Activated naive CD4-positive, alpha-beta T cell treated with anti-CD3 and anti-CD28 coated beads for 36 hours (primary cell): ENCODE results near the gene DIRAS1. TPM values are rescaled to one million over a fixed set of nuclear protein-coding genes. Genes with fewer than 3 reads are reported as not detected.

Experiments used
- CTCF ChIA-PET: fragments of 350-600 bp; sonication (Branson Sonifier 250); formaldehyde crosslinking; loops from one replicate; lab custom pipeline; 2021; ENCODE audit warnings: antibody characterized with exemption; lab: Charles Lee
- DNase-seq: peaks from one replicate; pipeline ENCODE4 v3.0.0-alpha.2; 2020
- H3K27ac Mint-ChIP-seq: one replicate; pipeline ENCODE4 v1.8.0; 2021; ENCODE audit warnings: mild to moderate bottlenecking, mixed read lengths
- H3K27me3 Mint-ChIP-seq: one replicate; pipeline ENCODE4 v1.8.0; 2021; ENCODE audit warnings: low read depth, mixed read lengths
- H3K36me3 Mint-ChIP-seq: one replicate; pipeline ENCODE4 v1.8.0; 2021; ENCODE audit warnings: low read depth, mixed read lengths
- H3K4me1 Mint-ChIP-seq: one replicate; pipeline ENCODE4 v1.8.0; 2021; ENCODE audit warnings: low read depth, mixed read lengths
- H3K4me3 Mint-ChIP-seq: one replicate; pipeline ENCODE4 v1.8.0; 2021; ENCODE audit warnings: mild to moderate bottlenecking, moderate library complexity, mixed read lengths
- H3K9me3 Mint-ChIP-seq: one replicate; pipeline ENCODE4 v1.8.0; 2021; ENCODE audit warnings: mixed read lengths
- intact Hi-C: fragments of 100-400 bp; cut with micrococcal nuclease; formaldehyde crosslinking; loops from one replicate; pipeline ENCODE4 v1.15.1; 2023
- total RNA-seq, 2 experiments: library from RNA; stranded (reverse); gene quantifications; one replicate each; pipeline ENCODE4 v1.2.3, GENCODE V29; 2021

Gene DIRAS1
- total RNA-seq, 2 experiments from 2014 or later, result 0.07 to 0.24 TPM

DNA sequence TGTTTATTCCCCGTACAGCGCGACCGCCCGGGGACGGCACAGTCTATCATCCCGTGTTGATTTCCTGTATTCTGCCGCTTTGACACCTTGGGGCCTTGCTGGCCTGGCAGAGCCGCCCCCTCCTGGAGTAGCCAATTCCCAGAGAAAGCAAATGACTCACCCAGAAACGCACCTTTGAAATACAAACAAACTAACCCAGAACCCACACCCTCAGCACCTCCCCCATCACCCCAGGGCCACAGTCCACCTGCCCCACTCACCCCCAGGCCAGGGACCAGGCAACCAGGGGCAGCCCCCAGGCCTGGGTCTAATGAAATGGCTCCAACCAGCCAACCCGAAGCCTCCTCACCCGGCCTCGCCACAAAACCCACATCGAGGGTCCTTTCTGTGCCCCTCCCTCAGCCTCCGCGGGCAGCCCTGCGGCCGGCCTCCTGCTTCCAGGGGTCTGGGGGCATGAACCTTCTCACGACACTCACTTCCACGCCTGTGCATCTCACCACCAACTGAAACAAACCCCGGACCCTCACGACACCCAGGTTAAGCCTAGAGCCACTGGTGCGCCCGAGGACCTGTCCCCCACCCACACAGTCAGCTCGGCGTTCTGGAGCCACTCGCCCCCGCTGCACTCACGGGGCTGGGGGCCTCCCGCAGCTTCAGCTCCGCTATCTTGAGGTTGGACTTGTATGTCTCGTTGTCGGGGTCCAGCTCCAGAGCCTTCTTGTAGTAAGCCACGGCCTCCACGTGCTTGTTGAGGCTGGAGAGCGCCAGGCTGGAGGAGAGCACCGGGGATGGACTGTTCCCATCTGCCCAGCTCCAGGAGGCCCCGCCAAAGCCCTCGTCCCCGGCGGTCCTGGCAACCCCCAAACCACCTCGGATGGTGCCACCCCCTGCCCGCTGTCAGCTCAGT is 41.0 kb upstream of the DIRAS1 start:
- Mint-ChIP-seq H3K4me1 (no peaks in the 10 kb centered on the region), H3K27me3 (no peaks in the 10 kb centered on the region)
- CTCF ChIA-PET, result no interaction called here

DNA sequence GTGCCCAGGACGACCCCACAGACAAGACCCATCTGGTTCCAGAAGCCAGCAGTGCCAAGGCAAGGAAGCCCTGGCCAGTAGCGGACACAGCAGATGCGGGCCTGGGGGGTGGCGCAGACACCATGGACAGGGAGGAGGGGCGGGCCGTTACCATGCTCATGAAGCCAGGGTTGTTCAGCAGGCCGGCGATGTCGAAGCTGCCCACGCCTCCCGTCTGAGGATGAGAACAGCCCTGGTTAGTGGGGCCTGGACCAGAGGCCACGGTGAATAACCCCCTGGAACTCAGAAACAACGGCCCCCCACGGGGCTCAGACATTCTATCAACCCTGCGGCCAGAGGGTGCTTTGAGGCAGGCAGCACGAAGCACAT is 40.1 kb upstream of the DIRAS1 start:
- Mint-ChIP-seq H3K27me3 (no peaks in the 10 kb centered on the region), H3K4me3 (no peak overlapping the region), H3K4me1 (no peaks in the 10 kb centered on the region), H3K9me3 (no peaks in the 10 kb centered on the region), H3K27ac (no peak overlapping the region), H3K36me3 (peaks cover 19% of the 10 kb centered on the region)
- no peak for DNase-seq
- intact Hi-C loops, result no loop called here
- CTCF ChIA-PET, result no interaction called here

More for the DNA sequence above, 41.0 kb upstream of the DIRAS1 start:
- Mint-ChIP-seq H3K27ac (no peak overlapping the region), H3K9me3 (no peaks in the 10 kb centered on the region), H3K36me3 (peaks cover 20% of the 10 kb centered on the region), H3K4me3 (no peak overlapping the region)
- DNase-seq, result no peak
- intact Hi-C loops, result no loop called here

- no peak for DNase-seq
- Mint-ChIP-seq H3K27me3 (no peaks in the 10 kb centered on the region), H3K4me3 (no peak overlapping the region), H3K27ac (no peak overlapping the region), H3K4me1 (no peaks in the 10 kb centered on the region), H3K36me3 (peaks cover 19% of the 10 kb centered on the region), H3K9me3 (no peaks in the 10 kb centered on the region)
- CTCF ChIA-PET, result interaction anchor here (0.5 kb wide), 1 partner anchor 10 kb away, joined by 3 read pairs; no protein-coding TSS in a partner anchor
- intact Hi-C loops, result no loop called here
Observed at GRCh38 chr19:2759965-2760364, 38.8 kb upstream of the DIRAS1 start.

- no peak for DNase-seq
Observed at GRCh38 chr19:2759362-2759761, 38.2 kb upstream of the DIRAS1 start.

DNA sequence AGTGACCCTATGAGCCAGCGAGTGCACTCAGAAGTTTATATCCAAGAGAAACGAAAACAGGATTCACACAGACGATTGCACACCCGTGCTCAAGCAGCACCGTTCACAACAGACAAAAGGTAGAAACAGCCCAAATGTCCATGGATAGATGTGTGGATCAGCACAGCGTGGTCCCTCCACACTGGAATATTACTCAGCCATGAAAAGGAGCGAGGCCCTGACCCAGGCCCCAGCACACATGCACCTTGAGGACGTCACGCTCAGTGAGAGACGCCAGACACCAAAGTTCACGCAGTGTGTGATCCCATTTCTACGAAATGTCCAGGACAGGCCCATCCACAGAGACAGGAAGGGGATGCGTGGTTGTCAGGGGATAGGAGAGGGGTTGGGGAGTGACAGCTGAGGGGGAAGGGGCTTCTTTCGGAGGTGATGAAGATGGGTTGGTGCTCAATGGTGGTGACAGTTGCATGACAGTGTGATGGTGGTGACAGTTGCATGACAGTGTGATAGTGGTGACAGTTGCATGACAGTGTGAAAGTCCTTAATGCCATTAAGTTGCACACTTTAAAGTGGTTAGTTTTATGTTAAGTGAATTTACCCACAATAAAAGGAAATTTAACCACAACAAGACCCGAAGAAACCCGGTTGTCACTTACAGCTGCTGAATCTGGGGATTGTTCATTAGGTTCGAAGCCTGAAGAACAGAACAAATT is 37.6 kb upstream of the DIRAS1 start:
- H3K36me3 Mint-ChIP-seq, result peaks cover 19% of the 10 kb centered on the region
- H3K27ac Mint-ChIP-seq, result no peak overlapping the region
- H3K4me3 Mint-ChIP-seq, result no peak overlapping the region
- H3K9me3 Mint-ChIP-seq, result no peaks in the 10 kb centered on the region
- CTCF ChIA-PET, result interaction anchor here (0.7 kb wide), 1 partner anchor 61 kb away, joined by 3 read pairs; the partner anchor contains the start of gene ZNF554
- DNase-seq, result no peak
- H3K4me1 Mint-ChIP-seq, result no peaks in the 10 kb centered on the region
- no peaks in the 10 kb centered on the region for H3K27me3 Mint-ChIP-seq
- intact Hi-C loops, result no loop called here

More at GRCh38 chr19:2759362-2759761, 38.2 kb upstream of the DIRAS1 start:
- Mint-ChIP-seq H3K27me3 (no peaks in the 10 kb centered on the region), H3K36me3 (peaks cover 19% of the 10 kb centered on the region), H3K4me1 (no peaks in the 10 kb centered on the region), H3K4me3 (no peak overlapping the region), H3K27ac (no peak overlapping the region), H3K9me3 (no peaks in the 10 kb centered on the region)
- intact Hi-C loops, result no loop called here
- CTCF ChIA-PET, result interaction anchor here (0.7 kb wide), 1 partner anchor 60 kb away, joined by 3 read pairs; the partner anchor contains the start of gene ZNF554

- CTCF ChIA-PET, result no interaction called here
- H3K27me3 Mint-ChIP-seq, result no peaks in the 10 kb centered on the region
Observed at GRCh38 chr19:2756921-2757881, 36.0 kb upstream of the DIRAS1 start.

DNA sequence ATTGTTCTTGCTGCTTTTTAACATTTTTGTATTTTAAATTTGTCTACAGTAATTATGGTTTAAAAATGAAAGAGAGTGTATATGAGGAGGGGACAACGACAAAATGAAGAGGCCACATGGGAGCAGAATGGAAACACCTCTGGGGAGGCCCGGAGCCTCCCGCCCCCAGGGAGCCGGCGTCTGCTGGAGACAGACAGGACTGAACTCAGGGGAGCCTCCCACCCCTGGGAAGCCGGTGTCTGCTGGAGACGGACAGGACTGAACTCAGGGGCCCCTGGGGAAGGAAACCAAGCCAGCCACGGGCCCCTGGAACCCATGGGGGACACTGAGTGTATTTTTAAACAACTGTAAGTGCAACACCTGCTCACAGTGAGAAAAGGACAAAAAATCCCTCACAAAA is 35.3 kb upstream of the DIRAS1 start:
- DNase-seq, result no peak
- Mint-ChIP-seq H3K27me3 (no peaks in the 10 kb centered on the region), H3K9me3 (no peaks in the 10 kb centered on the region), H3K36me3 (peaks cover 14% of the 10 kb centered on the region), H3K27ac (no peak overlapping the region), H3K4me1 (no peaks in the 10 kb centered on the region), H3K4me3 (no peak overlapping the region)
- intact Hi-C loops, result no loop called here
- CTCF ChIA-PET, result no interaction called here

More at GRCh38 chr19:2756921-2757881, 36.0 kb upstream of the DIRAS1 start:
- H3K9me3 Mint-ChIP-seq, result no peaks in the 10 kb centered on the region
- no peak for DNase-seq
- intact Hi-C loops, result no loop called here
- H3K4me1 Mint-ChIP-seq, result no peaks in the 10 kb centered on the region
- H3K4me3 Mint-ChIP-seq, result no peak overlapping the region
- peaks cover 15% of the 10 kb centered on the region for H3K36me3 Mint-ChIP-seq
- H3K27ac Mint-ChIP-seq, result no peak overlapping the region

- intact Hi-C loops, result no loop called here
- CTCF ChIA-PET, result no interaction called here
- no peaks in the 10 kb centered on the region for H3K4me1 Mint-ChIP-seq
- no peaks in the 10 kb centered on the region for H3K27me3 Mint-ChIP-seq
- peaks cover 14% of the 10 kb centered on the region for H3K36me3 Mint-ChIP-seq
- no peak overlapping the region for H3K27ac Mint-ChIP-seq
- H3K4me3 Mint-ChIP-seq, result no peak overlapping the region
- DNase-seq, result no peak
- H3K9me3 Mint-ChIP-seq, result no peaks in the 10 kb centered on the region
Observed at GRCh38 chr19:2755811-2756210, 34.6 kb upstream of the DIRAS1 start.

DNA sequence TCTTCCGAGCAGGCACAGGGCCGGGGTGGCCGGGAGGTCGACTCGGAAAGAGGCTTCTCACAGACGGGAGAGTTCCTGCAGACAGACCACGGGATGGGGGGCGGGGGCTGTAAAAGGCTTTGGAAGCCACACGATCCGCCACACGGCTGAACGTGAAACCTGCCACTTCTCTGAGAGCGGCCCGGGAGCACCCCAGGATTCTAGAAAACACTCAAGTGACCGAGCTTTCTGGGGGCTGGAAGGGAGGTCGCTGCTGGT is 34.2 kb upstream of the DIRAS1 start:
- CTCF ChIA-PET, result no interaction called here

GRCh38 chr19:2754659-2755447 is 33.7 kb upstream of the DIRAS1 start:
- Mint-ChIP-seq H3K9me3 (no peaks in the 10 kb centered on the region), H3K27ac (no peak overlapping the region), H3K4me1 (no peaks in the 10 kb centered on the region), H3K4me3 (no peak overlapping the region), H3K36me3 (peaks cover 11% of the 10 kb centered on the region), H3K27me3 (no peaks in the 10 kb centered on the region)
- intact Hi-C loops, result no loop called here
- no peak for DNase-seq
- CTCF ChIA-PET, result no interaction called here

More for the DNA sequence above, 34.2 kb upstream of the DIRAS1 start:
- Mint-ChIP-seq H3K4me1 (no peaks in the 10 kb centered on the region), H3K27ac (no peak overlapping the region), H3K4me3 (no peak overlapping the region), H3K36me3 (peaks cover 14% of the 10 kb centered on the region), H3K9me3 (no peaks in the 10 kb centered on the region), H3K27me3 (no peaks in the 10 kb centered on the region)
- DNase-seq, result no peak
- intact Hi-C loops, result no loop called here

GRCh38 chr19:2751438-2751830 is 30.3 kb upstream of the DIRAS1 start:
- DNase-seq, result no peak
- intact Hi-C loops, result no loop called here
- no peaks in the 10 kb centered on the region for H3K9me3 Mint-ChIP-seq
- no peak overlapping the region for H3K4me3 Mint-ChIP-seq
- H3K4me1 Mint-ChIP-seq, result no peaks in the 10 kb centered on the region
- H3K36me3 Mint-ChIP-seq, result peaks cover 3% of the 10 kb centered on the region
- H3K27ac Mint-ChIP-seq, result no peak overlapping the region
- no peaks in the 10 kb centered on the region for H3K27me3 Mint-ChIP-seq
- CTCF ChIA-PET, result interaction anchor here (0.6 to 8.3 kb wide), 2 partner anchors 103 to 213 kb away, joined by 3 to 69 read pairs; no protein-coding TSS in a partner anchor
